A673 (cell line): ENCODE measurements around the gene TCF7L1. TPM values are rescaled to one million over a fixed set of nuclear protein-coding genes. Genes with fewer than 3 reads are reported as not detected.
A peak's percentile ranks its signal among the peaks of the same experiment; 100 is the strongest.

Experiments
- BruUV-seq: library from RNA; stranded (reverse); fragments of 400-500 nt; replicated peaks from 2 replicates; lab custom pipeline; 2021; lab: Mats Ljungman, UMichigan
- CTCF ChIA-PET: fragments of 300-600 bp; sonication (Branson Sonifier 250); formaldehyde crosslinking; loops from one replicate; lab custom pipeline; 2022; ENCODE audit warnings: antibody characterized with exemption; lab: Charles Lee
- POLR2A ChIA-PET: fragments of 300-600 bp; sonication (Branson Sonifier 250); formaldehyde crosslinking; loops from one replicate; lab custom pipeline; 2022; ENCODE audit warnings: antibody characterized with exemption; ENCODE audit not compliant: low non-redundant PET; lab: Charles Lee
- DNase-seq: peaks from one replicate; pipeline ENCODE4 v3.0.0-alpha.2; 2015; ENCODE audit warnings: low spot score
- H3K27ac ChIP-seq: fragments of 200-600 bp; sonication (generic); 2 replicates; pipeline ENCODE4 v1.5.1; 2016; ENCODE audit warnings: mixed run types, low read depth, mild to moderate bottlenecking, mixed read lengths, antibody characterized with exemption, low read length; ENCODE audit not compliant: poor library complexity, severe bottlenecking
- H3K27me3 ChIP-seq: fragments of 200-600 bp; sonication (generic); replicated peaks from 2 replicates; pipeline ENCODE4 v1.6.1; 2017; ENCODE audit warnings: mixed run types, low read depth, mild to moderate bottlenecking, mixed read lengths, antibody characterized with exemption, low read length; ENCODE audit not compliant: insufficient read depth, poor library complexity
- H3K36me3 ChIP-seq: fragments of 200-600 bp; sonication (generic); 2 replicates; pipeline ENCODE4 v1.6.1; 2016; ENCODE audit warnings: mixed run types, mild to moderate bottlenecking, mixed read lengths, antibody characterized with exemption, low read length; ENCODE audit not compliant: insufficient read depth, poor library complexity, severe bottlenecking
- H3K4me1 ChIP-seq: fragments of 200-600 bp; sonication (generic); 2 replicates; pipeline ENCODE4 v1.6.1; 2017; ENCODE audit warnings: mixed run types, mild to moderate bottlenecking, mixed read lengths, antibody characterized with exemption, low read length; ENCODE audit not compliant: insufficient read depth, poor library complexity, severe bottlenecking
- H3K4me3 ChIP-seq: fragments of 200-600 bp; sonication (generic); 2 replicates; pipeline ENCODE4 v1.5.1; 2016; ENCODE audit warnings: low read depth, mixed run types, mild to moderate bottlenecking, mixed read lengths, low read length; ENCODE audit not compliant: poor library complexity, severe bottlenecking
- H3K9me3 ChIP-seq: fragments of 200-600 bp; sonication (generic); 2 replicates; pipeline ENCODE4 v1.6.1; 2016; ENCODE audit warnings: mixed run types, low read depth, mild to moderate bottlenecking, mixed read lengths, antibody characterized with exemption, low read length; ENCODE audit not compliant: poor library complexity, severe bottlenecking
- CTCF ChIP-seq: fragments of 300-800, 200-600 bp; sonication (generic); conservative IDR thresholded peaks from 2 replicates; pipeline ENCODE4 v1.5.1; 2017; ENCODE audit warnings: low read depth, mild to moderate bottlenecking, antibody characterized with exemption, low read length, moderate library complexity, mixed read lengths
- EZH2 ChIP-seq: fragments of 200-600 bp; sonication (generic); IDR thresholded peaks from 2 replicates; pipeline ENCODE4 v1.6.1; 2017; ENCODE audit warnings: borderline replicate concordance, low read depth, mild to moderate bottlenecking, mixed read lengths, antibody characterized with exemption, low read length; ENCODE audit not compliant: poor library complexity, severe bottlenecking
- intact Hi-C: fragments of 100-400 bp; cut with micrococcal nuclease; formaldehyde crosslinking; loops from one replicate; pipeline ENCODE4 v1.10.0; 2022; ENCODE audit not compliant: unreplicated experiment
- total RNA-seq: library from RNA; stranded (reverse); gene quantifications from 2 replicates; pipeline ENCODE4 v1.2.3, GENCODE V29; 2021

The TCF7L1 gene
- total RNA-seq, 1 experiment from 2014 or later, result 21.9 TPM

GRCh38 chr2:85215448-85216401 lies 82.5 kb downstream of the TCF7L1 start:
- peak overlapping the region; percentile 98 for H3K27ac ChIP-seq
- DNase-seq, result peak; percentile 96
- H3K36me3 ChIP-seq, result no peaks in the 10 kb centered on the region
- H3K4me3 ChIP-seq, result peak overlapping the region; percentile 32
- H3K27me3 ChIP-seq, result no peaks in the 10 kb centered on the region
- TF ChIP-seq EZH2 (no peak), CTCF (no peak)
- no peaks in the 10 kb centered on the region for H3K9me3 ChIP-seq
- ChIA-PET CTCF (interaction anchor here (0.9 to 1.4 kb wide), 2 partner anchors 30 to 83 kb away, joined by 3 to 16 read pairs; partner anchors contain the start of gene TCF7L1), POLR2A (interaction anchor here (0.6 kb wide), 1 partner anchor 30 kb away, joined by 12 read pairs; no protein-coding TSS in a partner anchor)
- peaks cover 48% of the 10 kb centered on the region for H3K4me1 ChIP-seq
- BruUV-seq, result no TSS peak
- intact Hi-C loops, result loop anchor here (2.0 kb wide), 1 partner anchor 83 kb away; the partner anchor contains the start of gene TCF7L1

- intact Hi-C loops, result no loop called here
- CTCF ChIA-PET, result no interaction called here
- peak; percentile 15 for DNase-seq
- no peaks in the 10 kb centered on the region for H3K27me3 ChIP-seq
- peak overlapping the region; percentile 98 for H3K27ac ChIP-seq
- TF ChIP-seq EZH2 (no peak), CTCF (no peak)
- H3K36me3 ChIP-seq, result no peaks in the 10 kb centered on the region
- peaks cover 48% of the 10 kb centered on the region for H3K4me1 ChIP-seq
- peak overlapping the region; percentile 32 for H3K4me3 ChIP-seq
- H3K9me3 ChIP-seq, result no peaks in the 10 kb centered on the region
- no TSS peak for BruUV-seq
- POLR2A ChIA-PET, result no interaction called here
These were observed 83.7 kb downstream of the TCF7L1 start for GRCh38 chr2:85216927-85217326.

- no peaks in the 10 kb centered on the region for H3K36me3 ChIP-seq
- H3K27me3 ChIP-seq, result no peaks in the 10 kb centered on the region
- POLR2A ChIA-PET, result interaction anchor here (0.6 kb wide), 1 partner anchor 9 kb away, joined by 3 read pairs; no protein-coding TSS in a partner anchor
- no peak overlapping the region for H3K4me3 ChIP-seq
- H3K9me3 ChIP-seq, result no peaks in the 10 kb centered on the region
- DNase-seq, result no peak
- TF ChIP-seq CTCF (no peak), EZH2 (no peak)
- H3K27ac ChIP-seq, result no peak overlapping the region
- H3K4me1 ChIP-seq, result peaks cover 19% of the 10 kb centered on the region
- no TSS peak for BruUV-seq
- CTCF ChIA-PET, result no interaction called here
- intact Hi-C loops, result no loop called here
These were observed 88.0 kb downstream of the TCF7L1 start for GRCh38 chr2:85221067-85221691.
